ENCODE measurements around the gene SYT1. TPM values are rescaled to one million over a fixed set of nuclear protein-coding genes. Genes with fewer than 3 reads are reported as not detected.

SYT1 gene
- total and polyA plus RNA-seq, 2 experiments from 2014 or later = 48.7 to 51.7 TPM

- TF ChIP-seq, protein P1, sequence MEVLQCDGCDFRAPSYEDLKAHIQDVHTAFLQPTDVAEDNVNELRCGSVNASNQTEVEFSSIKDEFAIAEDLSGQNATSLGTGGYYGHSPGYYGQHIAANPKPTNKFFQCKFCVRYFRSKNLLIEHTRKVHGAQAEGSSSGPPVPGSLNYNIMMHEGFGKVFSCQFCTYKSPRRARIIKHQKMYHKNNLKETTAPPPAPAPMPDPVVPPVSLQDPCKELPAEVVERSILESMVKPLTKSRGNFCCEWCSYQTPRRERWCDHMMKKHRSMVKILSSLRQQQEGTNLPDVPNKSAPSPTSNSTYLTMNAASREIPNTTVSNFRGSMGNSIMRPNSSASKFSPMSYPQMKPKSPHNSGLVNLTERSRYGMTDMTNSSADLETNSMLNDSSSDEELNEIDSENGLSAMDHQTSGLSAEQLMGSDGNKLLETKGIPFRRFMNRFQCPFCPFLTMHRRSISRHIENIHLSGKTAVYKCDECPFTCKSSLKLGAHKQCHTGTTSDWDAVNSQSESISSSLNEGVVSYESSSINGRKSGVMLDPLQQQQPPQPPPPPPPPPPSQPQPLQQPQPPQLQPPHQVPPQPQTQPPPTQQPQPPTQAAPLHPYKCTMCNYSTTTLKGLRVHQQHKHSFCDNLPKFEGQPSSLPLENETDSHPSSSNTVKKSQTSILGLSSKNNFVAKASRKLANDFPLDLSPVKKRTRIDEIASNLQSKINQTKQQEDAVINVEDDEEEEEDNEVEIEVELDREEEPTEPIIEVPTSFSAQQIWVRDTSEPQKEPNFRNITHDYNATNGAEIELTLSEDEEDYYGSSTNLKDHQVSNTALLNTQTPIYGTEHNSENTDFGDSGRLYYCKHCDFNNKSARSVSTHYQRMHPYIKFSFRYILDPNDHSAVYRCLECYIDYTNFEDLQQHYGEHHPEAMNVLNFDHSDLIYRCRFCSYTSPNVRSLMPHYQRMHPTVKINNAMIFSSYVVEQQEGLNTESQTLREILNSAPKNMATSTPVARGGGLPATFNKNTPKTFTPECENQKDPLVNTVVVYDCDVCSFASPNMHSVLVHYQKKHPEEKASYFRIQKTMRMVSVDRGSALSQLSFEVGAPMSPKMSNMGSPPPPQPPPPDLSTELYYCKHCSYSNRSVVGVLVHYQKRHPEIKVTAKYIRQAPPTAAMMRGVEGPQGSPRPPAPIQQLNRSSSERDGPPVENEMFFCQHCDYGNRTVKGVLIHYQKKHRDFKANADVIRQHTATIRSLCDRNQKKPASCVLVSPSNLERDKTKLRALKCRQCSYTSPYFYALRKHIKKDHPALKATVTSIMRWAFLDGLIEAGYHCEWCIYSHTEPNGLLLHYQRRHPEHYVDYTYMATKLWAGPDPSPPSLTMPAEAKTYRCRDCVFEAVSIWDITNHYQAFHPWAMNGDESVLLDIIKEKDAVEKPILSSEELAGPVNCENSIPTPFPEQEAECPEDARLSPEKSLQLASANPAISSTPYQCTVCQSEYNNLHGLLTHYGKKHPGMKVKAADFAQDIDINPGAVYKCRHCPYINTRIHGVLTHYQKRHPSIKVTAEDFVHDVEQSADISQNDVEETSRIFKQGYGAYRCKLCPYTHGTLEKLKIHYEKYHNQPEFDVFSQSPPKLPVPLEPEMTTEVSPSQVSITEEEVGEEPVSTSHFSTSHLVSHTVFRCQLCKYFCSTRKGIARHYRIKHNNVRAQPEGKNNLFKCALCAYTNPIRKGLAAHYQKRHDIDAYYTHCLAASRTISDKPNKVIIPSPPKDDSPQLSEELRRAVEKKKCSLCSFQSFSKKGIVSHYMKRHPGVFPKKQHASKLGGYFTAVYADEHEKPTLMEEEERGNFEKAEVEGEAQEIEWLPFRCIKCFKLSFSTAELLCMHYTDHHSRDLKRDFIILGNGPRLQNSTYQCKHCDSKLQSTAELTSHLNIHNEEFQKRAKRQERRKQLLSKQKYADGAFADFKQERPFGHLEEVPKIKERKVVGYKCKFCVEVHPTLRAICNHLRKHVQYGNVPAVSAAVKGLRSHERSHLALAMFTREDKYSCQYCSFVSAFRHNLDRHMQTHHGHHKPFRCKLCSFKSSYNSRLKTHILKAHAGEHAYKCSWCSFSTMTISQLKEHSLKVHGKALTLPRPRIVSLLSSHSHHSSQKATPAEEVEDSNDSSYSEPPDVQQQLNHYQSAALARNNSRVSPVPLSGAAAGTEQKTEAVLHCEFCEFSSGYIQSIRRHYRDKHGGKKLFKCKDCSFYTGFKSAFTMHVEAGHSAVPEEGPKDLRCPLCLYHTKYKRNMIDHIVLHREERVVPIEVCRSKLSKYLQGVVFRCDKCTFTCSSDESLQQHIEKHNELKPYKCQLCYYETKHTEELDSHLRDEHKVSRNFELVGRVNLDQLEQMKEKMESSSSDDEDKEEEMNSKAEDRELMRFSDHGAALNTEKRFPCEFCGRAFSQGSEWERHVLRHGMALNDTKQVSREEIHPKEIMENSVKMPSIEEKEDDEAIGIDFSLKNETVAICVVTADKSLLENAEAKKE (CRISPR knock-in tag; IDR thresholded peaks at IDR 0.05) = no peak
- TF ChIP-seq POLR2AphosphoS5 (IDR thresholded peaks at IDR 0.05; ENCODE audit: low read depth) (no peak), JUNB (IDR thresholded peaks at IDR 0.05; ENCODE audit: unreplicated experiment) (no peak), EZH2phosphoT487 (IDR thresholded peaks at IDR 0.05; ENCODE audit: unreplicated experiment) (no peak), ZNF114 (CRISPR knock-in tag; IDR thresholded peaks at IDR 0.05) (no peak), STAT1 (IDR thresholded peaks at IDR 0.05; ENCODE audit: unreplicated experiment) (no peak), EZH2 (IDR thresholded peaks at IDR 0.05; ENCODE audit: low read depth, unreplicated experiment) (no peak), NANOG (IDR thresholded peaks at IDR 0.05; ENCODE audit: borderline replicate concordance) (no peak)
Observed at GRCh38 chr12:79086541-79087296, 222.1 kb downstream of the SYT1 start (continued).

GRCh38 chr12:79098530-79098929 is 234.0 kb downstream of the SYT1 start:
- Histone ChIP-seq H3F3A (replicated peaks; ENCODE audit: low read depth) (no peaks in the 10 kb centered on the region), H3K4me2 (no peak overlapping the region), H2AFZ (no peak overlapping the region), H3K36me3 (ENCODE audit: insufficient read depth) (no peaks in the 10 kb centered on the region), H4K20me1 (replicated peaks; ENCODE audit: insufficient read depth) (no peaks in the 10 kb centered on the region), H3K9me2 (ENCODE audit: insufficient read depth) (no peaks in the 10 kb centered on the region), H3K79me2 (replicated peaks; ENCODE audit: insufficient read depth) (no peaks in the 10 kb centered on the region), H3K4me1 (ENCODE audit: insufficient read depth) (no peaks in the 10 kb centered on the region), H3K27me3 (ENCODE audit: insufficient read depth) (no peaks in the 10 kb centered on the region), H3K27ac (ENCODE audit: low read depth) (no peak overlapping the region), H3K4me3 (no peak overlapping the region)
- no peaks in the 10 kb centered on the region for H3K9me3 Mint-ChIP-seq
- H3K36me3 Mint-ChIP-seq (ENCODE audit: low read depth) = no peaks in the 10 kb centered on the region
- ATAC-seq (no peak), DNase-seq (ENCODE audit: low spot score) (no peak)
- H3K4me3 Mint-ChIP-seq = no peak overlapping the region
- H3K27ac Mint-ChIP-seq = no peak overlapping the region
- no peaks in the 10 kb centered on the region for H3K27me3 Mint-ChIP-seq (ENCODE audit: insufficient read depth, low read depth, poor library complexity)
- H3K4me1 Mint-ChIP-seq = peaks cover 3% of the 10 kb centered on the region; the same call in 2 of the 3 replicates
- TF ChIP-seq POLR2AphosphoS5 (IDR thresholded peaks at IDR 0.05; ENCODE audit: low read depth) (no peak), CREB1 (CRISPR knock-in tag; IDR thresholded peaks at IDR 0.05; ENCODE audit: low read depth) (no peak), STAT1 (IDR thresholded peaks at IDR 0.05; ENCODE audit: unreplicated experiment) (no peak), EZH2phosphoT487 (IDR thresholded peaks at IDR 0.05; ENCODE audit: unreplicated experiment) (no peak)
- TF ChIP-seq, protein P1 (CRISPR knock-in tag; IDR thresholded peaks at IDR 0.05) = no peak
